H1 (cell line): Measurements from ENCODE around the gene DUSP10. TPM values are rescaled to one million over a fixed set of nuclear protein-coding genes. Genes with fewer than 3 reads are reported as not detected.

ENCODE experiments used
- BCL11A ChIP-seq, 2 experiments: IDR thresholded peaks; one replicate each; pipeline ENCODE4 v1.6.1; 2011; ENCODE audit warnings: low read depth in 2 of 2, low read length in 2 of 2, mild to moderate bottlenecking in 2 of 2
- polyA plus RNA-seq, 7 experiments: library from polyadenylated mRNA; depleted of rRNA in 3 of 7; stranded (reverse) in 5 of 7; unstranded in 2 of 7; fragments of >200 nt in 5 of 7; fragments of 200-250 nt in 2 of 7; gene quantifications; 1 replicate in 5 of 7; 2 replicates in 1 of 7; 4 replicates in 1 of 7; pipeline versions ENCODE4 v1.2.1 to v1.2.3, GENCODE V29; 2011 to 2013; ENCODE audit warnings: missing spikeins in 2 of 7, mixed read lengths in 2 of 7
- total RNA-seq: library from RNA; stranded (reverse); fragmentation: NEBNext Ultra II Directional; extraction: Animal tissue kit (Norgen Biotek cat#: 25700); gene quantifications from 2 replicates; pipeline ENCODE4 v1.2.1, GENCODE V29; 2021

Gene DUSP10
- total and polyA plus RNA-seq, 2 of the 8 experiments (the other 6 are each of a cell fraction or from before 2014, with no cell fraction given) = 1.2 TPM

DNA sequence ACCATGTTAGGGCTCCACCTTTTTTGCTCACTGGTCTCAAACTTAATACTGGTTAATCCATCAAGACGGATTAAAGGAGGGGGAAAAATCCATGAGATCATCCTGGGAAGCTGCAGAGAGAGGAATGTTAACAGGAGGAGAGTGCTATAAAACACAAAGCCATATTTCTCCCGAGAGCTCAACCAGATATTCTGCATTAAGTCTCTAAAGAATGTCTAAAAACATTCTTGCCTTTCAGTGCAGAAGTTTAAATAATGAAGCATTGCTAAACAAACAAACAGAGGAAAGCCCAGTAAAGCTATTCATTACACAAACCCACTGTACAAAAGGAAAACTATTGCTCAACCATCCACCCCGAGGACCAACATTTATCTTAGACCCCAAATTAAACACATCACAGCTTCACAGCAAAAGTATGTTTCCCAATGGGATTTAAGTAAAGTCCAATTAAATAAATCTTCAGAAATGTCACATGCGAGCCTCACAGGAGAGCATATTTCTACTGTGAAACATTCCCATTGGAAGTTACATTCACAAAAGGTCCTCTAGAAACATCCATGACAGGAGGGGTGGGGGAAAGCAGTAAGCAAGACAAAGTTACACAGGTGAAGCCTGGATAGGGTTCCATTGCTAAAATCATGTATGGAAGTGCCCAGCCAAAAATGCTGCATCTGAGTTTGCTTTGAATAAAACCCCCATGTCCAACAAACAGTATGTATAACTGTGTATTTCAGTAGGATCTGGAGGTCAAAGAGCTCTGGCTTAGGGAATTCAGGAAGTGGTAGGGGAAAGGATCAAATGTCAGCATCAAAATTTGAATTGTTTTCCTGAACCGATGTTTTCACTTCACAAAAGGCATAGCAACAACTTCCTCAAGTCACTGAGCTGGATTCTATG, 23.3 kb downstream of the DUSP10 start (continued):
- TF ChIP-seq BCL11A (IDR thresholded peaks at IDR 0.05; ENCODE audit: low read depth in 2 of 2, low read length in 2 of 2) = no peak
